Natural killer cell (primary cell): ENCODE results near the gene TNFAIP2. TPM values are rescaled to one million over a fixed set of nuclear protein-coding genes. Genes with fewer than 3 reads are reported as not detected.
"Not testable (repeated sequence)": the region's sequence is repeated elsewhere in the genome, so short reads cannot be mapped to it uniquely, and the experiment has no call there.

ENCODE experiments used
- ATAC-seq, 3 donors: fragments of 150-1000 bp in 2 of 3; fragments of 200-7000 bp in 1 of 3; cut with Tn5 transposase; 1 replicate in 1 of 3; 2 replicates in 2 of 3; pipeline ENCODE4 v1.10.0; 2021; ENCODE audit warnings: mild to moderate bottlenecking in 2 of 3, moderate library complexity in 2 of 3
- DNase-seq, 2 donors: peaks; one replicate each; pipeline versions ENCODE4 v3.0.0 to v3.0.0-alpha.2; 2013 to 2021; ENCODE audit warnings: mixed read lengths in 1 of 2
- H3K27ac ChIP-seq: one replicate; pipeline ENCODE4 v1.5.1; 2013; ENCODE audit warnings: mild to moderate bottlenecking, low read length
- H3K27me3 ChIP-seq: one replicate; pipeline ENCODE4 v1.6.1; 2013; ENCODE audit warnings: low read length; ENCODE audit not compliant: control insufficient read depth, insufficient read depth
- H3K36me3 ChIP-seq: one replicate; pipeline ENCODE4 v1.6.1; 2013; ENCODE audit warnings: low read length; ENCODE audit not compliant: control insufficient read depth, insufficient read depth
- H3K4me1 ChIP-seq: one replicate; pipeline ENCODE4 v1.6.1; 2013; ENCODE audit warnings: low read length; ENCODE audit not compliant: control insufficient read depth, insufficient read depth
- H3K4me3 ChIP-seq: one replicate; pipeline ENCODE4 v1.5.1; 2013; ENCODE audit warnings: low read length
- H3K9me3 ChIP-seq: one replicate; pipeline ENCODE4 v1.6.1; 2013; ENCODE audit warnings: low read length; ENCODE audit not compliant: control insufficient read depth, insufficient read depth
- H3K27ac Mint-ChIP-seq, 2 donors: one replicate each; pipeline ENCODE4 v1.8.0; 2022; ENCODE audit warnings: mild to moderate bottlenecking in 2 of 2, mixed read lengths in 2 of 2, moderate library complexity in 1 of 2
- H3K27me3 Mint-ChIP-seq, 2 donors: one replicate each; pipeline ENCODE4 v1.8.0; 2022; ENCODE audit warnings: low read depth in 2 of 2, mixed read lengths in 2 of 2
- H3K36me3 Mint-ChIP-seq: one replicate; pipeline ENCODE4 v1.8.0; 2022; ENCODE audit warnings: mixed read lengths
- H3K4me1 Mint-ChIP-seq, 2 donors: one replicate each; pipeline ENCODE4 v1.8.0; 2022; ENCODE audit warnings: mixed read lengths in 2 of 2
- H3K4me3 Mint-ChIP-seq: one replicate; pipeline ENCODE4 v1.8.0; 2022; ENCODE audit warnings: mild to moderate bottlenecking, moderate library complexity, mixed read lengths
- H3K9me3 Mint-ChIP-seq, 2 donors: one replicate each; pipeline ENCODE4 v1.8.0; 2022; ENCODE audit warnings: mixed read lengths in 2 of 2
- CTCF ChIP-seq: fragments of 200-600 bp; IDR thresholded peaks from one replicate; pipeline ENCODE4 v1.8.0; 2022; ENCODE audit warnings: antibody characterized with exemption
- WGBS: methylation state at CpG from one replicate; pipeline ENCODE4 v1.1.7; 2013; ENCODE audit warnings: missing lambda C conversion rate; ENCODE audit not compliant: insufficient coverage; 5-methylcytosine and 5-hydroxymethylcytosine counted together
- intact Hi-C: fragments of 100-400 bp; cut with micrococcal nuclease; formaldehyde crosslinking; loops from one replicate; pipeline ENCODE4 v1.14.2; 2022
- total RNA-seq, 4 donors: library from RNA; stranded (reverse); fragments of 120-200 nt in 1 of 4; gene quantifications; one replicate each; pipeline versions ENCODE4 v1.2.3 to v1.2.4, GENCODE V29; 2013 to 2022

TNFAIP2 gene
- total RNA-seq, 3 donors from 2014 or later (not counting 1 experiment from before 2014, with no cell fraction given) = 14.2 to 89.8 (median 50.1) TPM

- 63% methylated on average over 13 of the region's 13 CpGs for WGBS
- H3K27ac ChIP-seq = no peak overlapping the region
- no peak for DNase-seq
- TF ChIP-seq CTCF = no peak
- H3K4me3 Mint-ChIP-seq = no peak overlapping the region
- no peak overlapping the region for H3K27ac Mint-ChIP-seq
- intact Hi-C loops = no loop called here
- peaks cover 5 to 6% of the 10 kb centered on the region in 2 donors for H3K4me1 Mint-ChIP-seq
- H3K9me3 Mint-ChIP-seq = no peaks in the 10 kb centered on the region
- peaks cover 27% of the 10 kb centered on the region for H3K4me1 ChIP-seq
- no peak overlapping the region for H3K4me3 ChIP-seq
- no peaks in the 10 kb centered on the region for H3K36me3 ChIP-seq
- no peaks in the 10 kb centered on the region for H3K36me3 Mint-ChIP-seq
- H3K27me3 Mint-ChIP-seq = no peaks in the 10 kb centered on the region
- no peaks in the 10 kb centered on the region for H3K9me3 ChIP-seq
- ATAC-seq = no peak
- H3K27me3 ChIP-seq = no peaks in the 10 kb centered on the region
Measured at GRCh38 chr14:103113774-103114173, 9.5 kb upstream of the TNFAIP2 start.

- 52% methylated on average over 12 of the region's 12 CpGs for WGBS
- intact Hi-C loops, H3K27ac ChIP-seq, ATAC-seq, H3K36me3 Mint-ChIP-seq, H3K4me3 ChIP-seq, H3K9me3 ChIP-seq, H3K36me3 ChIP-seq, H3K27ac Mint-ChIP-seq, DNase-seq, H3K9me3 Mint-ChIP-seq, H3K4me1 Mint-ChIP-seq, H3K27me3 Mint-ChIP-seq, H3K27me3 ChIP-seq: not testable (repeated sequence)
- peak overlapping the region; percentile 65 for H3K4me3 Mint-ChIP-seq
- H3K4me1 ChIP-seq = peaks cover 33% of the 10 kb centered on the region
Measured at GRCh38 chr14:103115086-103115679, 8.1 kb upstream of the TNFAIP2 start.

- Histone ChIP-seq H3K4me1 (peaks cover 33% of the 10 kb centered on the region), H3K27ac (no peak overlapping the region)
- no peak overlapping the region for H3K27ac Mint-ChIP-seq
Measured at GRCh38 chr14:103115845-103116572, 7.3 kb upstream of the TNFAIP2 start.

More at GRCh38 chr14:103115845-103116572, 7.3 kb upstream of the TNFAIP2 start:
- no peak overlapping the region for H3K4me3 ChIP-seq
- no peak overlapping the region for H3K4me3 Mint-ChIP-seq
- no peak for ATAC-seq
- no peaks in the 10 kb centered on the region for H3K36me3 ChIP-seq
- no peaks in the 10 kb centered on the region for H3K27me3 ChIP-seq
- H3K36me3 Mint-ChIP-seq = no peaks in the 10 kb centered on the region
- H3K9me3 Mint-ChIP-seq = no peaks in the 10 kb centered on the region
- no peak for DNase-seq
- intact Hi-C loops = no loop called here
- peaks cover 9 to 14% of the 10 kb centered on the region in 2 donors for H3K27me3 Mint-ChIP-seq
- H3K9me3 ChIP-seq = no peaks in the 10 kb centered on the region
- WGBS = 92% methylated on average over 10 of the region's 10 CpGs
- no peak for TF ChIP-seq CTCF
- peaks cover 5 to 6% of the 10 kb centered on the region in 2 donors for H3K4me1 Mint-ChIP-seq
